Daoy (cell line): ENCODE results near the gene RPS27. TPM values are rescaled to one million over a fixed set of nuclear protein-coding genes. Genes with fewer than 3 reads are reported as not detected.
"Not testable (repeated sequence)": the region's sequence is repeated elsewhere in the genome, so short reads cannot be mapped to it uniquely, and the experiment has no call there.

Source experiments
- DNase-seq: peaks from one replicate; pipeline ENCODE4 v3.0.0-alpha.2; 2015; ENCODE audit warnings: low read depth
- total RNA-seq: library from RNA; depleted of rRNA; stranded (reverse); fragments of >200 nt; shearing (Covaris generic); gene quantifications from 2 replicates; pipeline ENCODE4 v1.2.3, GENCODE V29; 2014

RPS27 gene
- total RNA-seq, 1 experiment from 2014 or later = 2,786 TPM

DNA sequence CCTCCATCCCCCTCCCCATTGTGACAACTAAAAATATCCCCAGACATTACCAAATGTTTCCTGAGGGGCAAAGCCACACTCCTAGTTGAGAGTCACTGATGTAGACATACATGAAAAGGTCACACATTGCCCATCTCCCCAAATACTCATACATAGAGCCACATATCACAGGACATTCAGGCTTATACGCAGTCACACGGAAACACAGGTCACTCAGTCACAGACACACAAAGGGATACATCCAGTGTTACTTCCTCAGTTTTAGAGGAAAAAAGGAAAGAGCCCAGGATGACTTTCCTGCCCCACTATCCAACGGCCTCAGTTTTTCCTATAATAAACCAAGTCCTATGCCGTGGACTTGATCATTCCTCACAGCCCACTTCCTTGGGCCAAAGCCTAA, 29.1 kb upstream of the RPS27 start:
- DNase-seq = no peak

DNA sequence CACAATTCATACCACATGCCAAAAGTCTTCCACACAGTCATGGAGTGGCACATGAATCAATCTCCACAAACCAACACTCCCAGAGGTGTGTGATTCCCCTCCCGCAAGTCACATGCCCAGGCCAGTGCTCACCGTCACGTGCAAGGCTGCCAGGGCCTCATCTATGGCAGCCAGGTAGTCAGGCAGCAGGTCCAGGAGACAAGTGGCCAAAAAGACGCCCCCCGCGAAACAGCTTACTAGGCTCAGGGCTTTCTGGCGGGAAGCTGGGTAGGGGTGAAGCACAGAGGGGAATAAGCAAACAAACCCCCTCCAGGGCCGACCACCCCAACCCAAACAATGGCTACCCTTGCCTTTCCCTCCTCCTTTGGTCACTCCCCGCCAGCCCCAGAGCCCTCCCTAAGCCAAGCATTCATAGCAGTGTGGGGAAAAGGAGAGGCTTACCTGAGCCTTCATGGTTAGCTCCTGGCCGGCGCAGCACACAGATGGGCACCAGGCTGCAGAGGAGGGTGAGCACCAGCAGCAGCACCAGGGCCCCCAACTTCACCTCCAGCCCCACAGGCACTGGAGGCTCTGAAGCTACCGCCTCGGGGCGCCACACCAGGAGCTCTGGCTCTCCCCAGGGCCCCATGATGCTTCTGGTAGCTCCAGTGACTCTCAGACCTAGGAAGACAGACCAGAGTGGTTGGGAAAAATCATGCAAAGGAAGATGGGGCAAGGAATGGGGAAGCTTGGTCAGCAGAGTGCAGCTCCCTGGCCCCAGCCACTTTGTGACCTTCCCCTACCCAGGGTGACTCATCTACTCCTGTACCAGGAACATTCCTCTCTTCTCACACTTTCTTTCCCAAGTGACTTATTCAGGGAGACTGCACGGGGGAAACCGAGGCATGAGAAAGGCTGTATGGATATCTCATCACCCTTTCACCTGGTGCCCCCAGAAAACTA, 28.2 kb upstream of the RPS27 start:
- peak; percentile 55 for DNase-seq

DNA sequence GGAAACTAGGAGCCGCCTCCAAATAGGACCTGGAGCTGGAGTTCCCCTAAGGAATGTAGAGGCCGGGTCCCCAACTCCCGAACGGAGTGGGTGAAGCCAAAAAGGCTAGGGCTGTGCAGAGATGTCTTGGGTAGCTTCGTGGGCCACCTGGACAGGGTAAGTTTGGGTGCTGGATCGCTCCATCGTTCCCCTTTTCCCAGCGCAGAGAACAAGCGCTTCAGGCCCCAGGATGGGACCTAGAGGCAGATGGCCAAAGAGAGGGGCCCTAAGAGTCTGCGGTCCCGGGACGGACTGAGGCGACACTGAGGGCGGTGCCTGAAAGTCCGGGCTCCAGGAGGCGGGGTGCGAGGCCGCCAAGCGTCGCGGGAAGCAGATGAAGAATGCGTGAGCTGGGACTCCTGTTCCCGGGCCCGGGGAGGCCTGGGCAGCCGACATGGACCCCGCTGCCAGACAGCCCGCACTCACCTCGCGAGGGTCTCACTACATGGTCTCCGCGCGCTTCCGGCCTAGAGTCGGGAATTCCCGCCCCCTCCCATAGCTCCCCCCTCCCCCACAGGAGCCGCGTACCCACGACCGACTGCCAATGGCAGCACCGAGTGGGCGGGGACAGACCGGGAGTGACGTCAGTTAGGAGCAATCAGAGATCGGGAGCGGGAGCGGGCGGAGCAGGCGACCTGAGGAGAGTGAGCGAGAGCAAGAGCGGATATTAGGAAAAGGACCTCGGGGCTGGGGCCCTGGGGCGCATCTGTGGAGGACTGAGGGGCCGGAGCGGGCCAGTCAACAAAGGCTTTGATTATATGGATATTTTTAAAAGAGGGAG, 27.3 kb upstream of the RPS27 start, which contains the start of gene SLC39A1:
TSS of gene SLC39A1 (minus strand) at position 508 of the 820 bp plus-strand sequence. CDS start 822 bp downstream, outside the sequence.
- DNase-seq = peak; percentile 99

DNA sequence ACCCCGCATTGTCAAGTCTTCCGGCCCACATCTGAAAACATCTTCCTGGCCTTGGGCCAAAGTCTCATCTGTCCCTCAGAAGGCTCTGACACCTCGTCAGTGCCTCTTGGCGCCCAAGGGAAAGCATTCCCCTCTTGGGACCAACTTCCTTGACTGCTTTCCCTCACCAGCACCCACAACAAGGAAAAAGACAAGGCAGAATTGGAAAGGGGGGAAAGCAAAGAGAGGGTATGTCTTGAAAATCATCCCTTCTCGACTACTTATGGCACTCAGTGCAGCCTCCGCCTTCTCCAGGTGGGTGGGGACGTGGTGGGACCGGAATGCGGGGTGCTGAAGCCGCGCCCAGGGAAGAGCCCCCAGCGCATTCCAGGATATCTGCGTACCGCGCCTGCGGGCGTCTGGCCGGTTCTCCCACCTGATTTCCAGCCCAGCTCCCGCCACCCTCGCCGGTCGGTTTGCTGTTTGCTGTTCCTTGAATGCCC, 26.7 kb upstream of the RPS27 start:
- DNase-seq = peak; percentile 71

DNA sequence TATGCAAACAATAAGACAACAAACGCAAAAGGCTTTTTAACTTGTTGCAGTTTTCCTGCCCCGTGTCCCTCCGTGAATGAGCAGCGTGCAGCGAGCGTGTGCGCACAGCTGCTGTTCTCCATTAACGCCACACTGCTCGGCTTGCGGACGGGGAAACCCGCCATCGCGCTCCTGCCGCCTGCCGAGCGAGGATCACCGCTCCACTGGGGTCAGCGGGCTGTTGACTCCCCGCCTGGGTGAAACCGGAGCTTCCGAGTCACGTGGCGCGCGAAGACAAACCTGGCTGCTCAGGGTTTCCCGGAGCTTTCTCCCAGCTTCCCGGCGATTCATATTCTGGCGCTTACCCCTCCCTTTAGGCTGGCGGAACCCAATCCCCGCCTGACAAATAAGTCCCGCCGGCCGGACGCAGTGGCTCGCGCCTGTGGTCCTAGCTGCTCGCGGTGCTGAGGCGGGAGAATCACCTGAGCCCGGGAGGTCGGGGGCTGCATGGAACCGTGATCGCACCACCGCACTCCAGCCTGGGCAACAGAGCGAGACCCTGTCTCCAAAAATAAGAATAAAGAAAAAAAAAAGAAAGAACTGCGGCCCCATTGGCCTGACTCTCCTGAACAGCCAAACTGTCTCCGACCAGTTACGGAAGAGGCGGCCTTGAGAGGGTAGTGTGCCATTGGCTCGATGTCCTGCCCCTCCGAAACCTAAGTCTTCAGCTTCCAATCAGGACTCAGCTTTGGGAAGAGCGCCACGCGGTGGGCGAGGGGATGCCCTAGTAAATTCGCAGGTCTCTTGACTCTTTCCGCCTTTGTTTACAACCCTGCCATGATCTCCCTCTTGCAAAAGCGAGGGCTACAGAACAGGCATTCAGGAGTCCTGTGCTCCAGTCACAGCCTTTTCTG, 23.2 kb upstream of the RPS27 start, which contains the start of gene CREB3L4:
TSS of gene CREB3L4 (plus strand) at position 796 of the 893 bp plus-strand sequence. CDS start 624 bp downstream, outside the sequence.
- peak; percentile 98 for DNase-seq

DNA sequence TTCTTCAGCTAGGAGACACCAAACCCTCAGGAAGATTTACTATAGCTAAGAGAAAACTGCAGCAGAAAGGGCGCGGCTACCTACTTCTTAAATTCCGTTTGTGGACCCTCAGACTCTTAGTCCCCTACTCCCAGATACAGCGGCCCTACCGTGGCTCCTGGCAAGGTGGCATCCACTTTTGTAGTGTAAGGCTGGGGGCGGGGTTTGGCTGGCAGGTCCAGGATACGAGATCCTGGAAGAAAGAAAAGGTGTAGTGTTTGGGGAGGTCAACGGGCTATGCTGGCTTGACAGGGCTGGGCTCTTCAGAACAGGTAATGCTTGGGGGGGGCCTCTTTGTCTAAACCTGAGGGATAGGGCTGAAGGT, 22.6 kb upstream of the RPS27 start:
- DNase-seq = no peak

DNA sequence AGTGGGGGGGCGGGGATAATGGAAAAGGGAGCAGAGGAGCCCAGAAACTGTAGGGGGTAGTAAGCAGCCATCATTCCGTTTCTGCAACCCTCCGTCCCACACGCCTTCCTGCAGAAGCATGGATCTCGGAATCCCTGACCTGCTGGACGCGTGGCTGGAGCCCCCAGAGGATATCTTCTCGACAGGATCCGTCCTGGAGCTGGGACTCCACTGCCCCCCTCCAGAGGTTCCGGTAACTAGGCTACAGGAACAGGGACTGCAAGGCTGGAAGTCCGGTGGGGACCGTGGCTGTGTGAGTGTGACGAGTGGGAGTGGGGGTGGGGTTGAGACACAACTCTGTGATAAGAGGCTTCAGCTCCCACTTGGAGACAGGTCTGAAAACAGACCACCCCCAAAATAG, 22.2 kb upstream of the RPS27 start:
- DNase-seq = no peak

DNA sequence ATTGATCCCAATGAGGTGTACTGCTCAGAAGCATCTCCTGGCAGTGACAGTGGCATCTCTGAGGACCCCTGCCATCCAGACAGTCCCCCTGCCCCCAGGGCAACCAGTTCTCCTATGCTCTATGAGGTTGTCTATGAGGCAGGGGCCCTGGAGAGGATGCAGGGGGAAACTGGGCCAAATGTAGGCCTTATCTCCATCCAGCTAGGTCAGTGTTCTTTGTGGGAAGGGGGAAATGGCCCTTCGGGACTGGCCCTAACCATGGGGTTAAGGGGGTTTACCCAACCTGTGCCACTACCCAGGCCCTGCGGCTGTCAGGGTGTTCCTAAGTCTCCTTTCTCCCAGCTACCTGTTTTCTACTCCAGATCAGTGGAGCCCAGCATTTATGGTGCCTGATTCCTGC, 21.6 kb upstream of the RPS27 start:
- DNase-seq = no peak

DNA sequence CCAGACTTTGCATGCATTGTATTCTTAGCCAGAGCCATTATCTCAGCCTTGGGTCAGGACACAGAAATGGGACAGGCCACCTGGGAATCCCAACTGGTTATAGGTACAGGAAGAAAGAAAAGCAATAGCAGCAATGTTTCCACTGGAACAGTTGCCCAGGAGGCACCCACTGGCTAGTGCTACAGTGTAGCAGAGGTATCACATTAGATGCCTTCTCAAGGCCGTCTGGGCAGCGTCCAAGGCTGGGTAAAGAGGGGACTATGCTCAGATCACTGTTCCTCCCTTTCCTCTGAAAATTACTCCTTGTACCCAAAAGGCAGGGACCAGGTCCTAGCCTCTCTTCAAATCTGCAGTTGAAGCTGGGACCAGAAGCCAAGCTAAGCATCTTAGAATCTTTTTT, 20.2 kb upstream of the RPS27 start:
- no peak for DNase-seq

DNA sequence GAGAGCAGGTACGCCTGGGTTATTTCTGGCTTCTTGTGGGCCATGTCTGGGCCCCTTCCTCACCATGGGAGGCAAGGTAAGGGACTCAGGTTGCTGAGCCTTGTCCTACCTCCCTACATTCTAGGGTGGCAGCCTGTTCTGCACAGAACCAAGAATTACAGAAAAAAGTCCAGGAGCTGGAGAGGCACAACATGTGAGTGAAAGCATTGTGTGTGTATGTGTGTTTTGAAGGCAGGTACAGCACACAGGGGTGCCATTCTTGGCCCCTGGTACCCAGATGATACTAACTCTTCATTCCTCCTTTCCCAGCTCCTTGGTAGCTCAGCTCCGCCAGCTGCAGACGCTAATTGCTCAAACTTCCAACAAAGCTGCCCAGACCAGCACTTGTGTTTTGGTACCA, 17.5 kb upstream of the RPS27 start:
- DNase-seq = no peak

DNA sequence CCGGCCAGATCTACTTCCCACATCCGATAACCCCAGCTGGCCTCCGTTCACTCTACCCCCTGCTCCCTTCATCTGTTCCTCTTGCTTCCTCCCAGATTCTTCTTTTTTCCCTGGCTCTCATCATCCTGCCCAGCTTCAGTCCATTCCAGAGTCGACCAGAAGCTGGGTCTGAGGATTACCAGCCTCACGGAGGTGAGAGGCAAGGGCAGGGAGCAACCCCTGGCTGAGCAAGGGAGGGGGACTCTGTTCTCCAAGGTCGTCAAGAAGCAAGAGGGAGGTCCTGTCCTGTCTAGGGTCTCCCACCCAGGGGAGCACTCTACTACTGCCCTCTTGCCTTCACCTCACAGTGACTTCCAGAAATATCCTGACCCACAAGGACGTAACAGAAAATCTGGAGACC, 17.0 kb upstream of the RPS27 start:
- DNase-seq = no peak

DNA sequence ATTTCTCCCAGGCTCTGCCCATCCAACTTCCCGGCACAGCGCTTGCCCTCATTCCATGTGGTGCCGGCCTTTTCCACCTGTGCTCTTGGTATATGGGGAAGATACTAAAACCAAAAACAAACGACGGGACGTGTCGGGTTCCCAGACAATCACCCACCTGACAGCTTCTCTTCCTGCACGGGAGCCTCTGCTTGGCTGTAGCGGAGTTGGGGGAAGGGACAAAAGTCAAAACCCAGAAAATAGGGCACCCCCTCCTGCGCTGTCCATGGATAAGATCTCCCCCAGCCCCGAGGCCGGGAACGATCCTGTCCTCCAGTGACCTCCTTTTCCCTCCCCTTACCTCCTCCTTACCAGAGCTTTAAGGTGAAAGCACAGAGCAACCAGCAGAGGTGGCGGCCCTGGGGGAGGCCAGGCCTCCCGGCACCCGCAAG, 13.7 kb upstream of the RPS27 start:
- no peak for DNase-seq

DNA sequence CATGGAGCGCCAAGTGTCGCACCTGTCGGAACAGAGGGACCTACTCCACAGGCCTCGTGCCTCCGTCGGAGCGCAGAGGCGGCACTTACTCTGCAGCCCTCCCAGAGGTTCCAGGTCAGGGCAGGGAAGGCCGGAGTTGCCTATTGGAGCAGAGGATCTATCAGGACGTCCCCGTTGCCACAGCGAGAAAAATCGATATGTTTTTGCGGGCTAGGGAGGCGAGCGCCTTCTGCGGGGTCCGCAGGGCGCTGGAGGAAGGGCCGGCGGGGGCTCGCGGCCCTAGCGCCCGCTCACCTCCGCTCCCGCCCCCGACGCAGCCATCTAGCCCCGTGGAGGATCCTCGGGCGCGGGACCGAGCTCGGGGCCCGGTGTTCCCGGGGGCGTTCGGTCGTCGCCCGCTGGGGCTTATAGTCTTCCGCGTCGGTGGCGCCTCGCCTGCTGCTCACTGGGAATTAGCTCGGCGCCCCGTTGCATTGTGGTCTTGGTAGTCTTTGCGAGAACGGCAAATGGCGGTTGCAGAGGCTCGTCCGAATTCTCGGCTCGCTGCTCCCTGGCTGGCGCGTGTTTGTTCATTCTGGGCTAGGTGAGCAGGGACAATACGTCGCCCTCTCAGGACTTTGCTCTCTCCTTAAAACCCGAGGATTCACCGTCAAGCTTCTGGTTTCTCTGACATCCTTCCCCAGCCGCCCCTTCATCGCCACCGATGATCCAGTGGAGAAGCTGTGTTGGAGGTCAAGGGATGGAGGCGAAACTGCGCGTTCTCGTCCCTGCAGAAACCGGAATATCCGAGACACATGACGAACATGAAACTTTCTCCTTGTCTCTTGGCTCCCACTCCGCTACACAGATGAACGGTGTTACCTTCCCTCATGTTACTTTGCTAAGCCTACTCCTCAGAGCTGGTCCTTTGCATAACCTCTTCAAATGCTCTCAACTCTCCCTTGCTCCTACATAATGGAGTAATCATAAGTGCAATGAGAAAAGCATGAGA, 13.0 kb upstream of the RPS27 start, which contains the start of gene JTB:
TSS of gene JTB (minus strand) at position 425 of the 991 bp plus-strand sequence. CDS start at position 3, 422 bp downstream.
- DNase-seq = peak; percentile 89

DNA sequence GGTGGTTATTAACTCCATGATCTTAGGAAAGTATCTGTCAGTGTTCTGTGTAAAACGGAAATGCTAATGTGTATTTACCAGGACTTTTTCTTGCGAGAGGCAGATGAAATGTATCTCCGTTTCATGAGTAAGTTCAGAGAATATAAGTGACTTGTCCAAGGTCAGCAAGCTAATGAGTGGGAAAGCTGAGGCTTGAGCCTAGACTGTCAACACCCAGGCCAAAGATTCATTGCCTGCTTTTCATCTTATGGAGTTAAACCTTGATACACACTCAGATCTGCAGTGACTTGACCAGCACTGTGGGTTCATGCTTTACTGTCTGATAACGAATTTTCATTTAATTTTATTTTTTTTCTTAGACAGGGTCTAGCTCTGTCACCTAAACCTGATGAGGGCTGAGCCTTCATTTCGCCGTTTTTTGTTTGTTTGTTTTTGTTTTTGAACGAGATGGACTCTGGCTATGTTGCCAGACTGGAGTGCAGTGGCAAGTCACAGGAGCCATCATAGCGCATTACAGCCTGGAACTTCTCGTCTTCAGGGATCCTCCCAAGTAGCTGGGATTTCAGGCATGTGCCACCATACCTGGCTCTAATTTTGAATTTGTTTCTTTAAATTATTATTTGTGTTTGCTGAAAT, 12.2 kb upstream of the RPS27 start:
- no peak for DNase-seq

DNA sequence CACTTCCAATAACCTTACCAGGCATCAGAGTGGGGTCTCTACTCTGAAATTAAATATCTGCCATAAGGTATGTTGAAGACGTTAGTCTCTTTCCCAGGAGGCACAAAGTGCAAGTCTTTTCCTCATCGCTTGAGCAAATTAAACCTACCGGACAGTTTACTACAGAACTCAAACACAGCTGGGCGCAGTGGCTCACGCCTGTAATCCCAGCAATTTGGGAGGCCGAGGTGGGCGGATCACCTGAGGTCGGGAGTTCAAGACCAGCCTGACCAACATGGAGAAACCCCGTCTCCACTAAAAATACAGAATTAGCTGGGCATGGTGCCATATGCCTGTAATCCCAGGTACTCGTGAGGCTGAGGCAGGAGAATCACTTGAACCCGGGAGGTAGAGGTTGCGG, 11.5 kb upstream of the RPS27 start:
- not testable (repeated sequence) for DNase-seq

DNA sequence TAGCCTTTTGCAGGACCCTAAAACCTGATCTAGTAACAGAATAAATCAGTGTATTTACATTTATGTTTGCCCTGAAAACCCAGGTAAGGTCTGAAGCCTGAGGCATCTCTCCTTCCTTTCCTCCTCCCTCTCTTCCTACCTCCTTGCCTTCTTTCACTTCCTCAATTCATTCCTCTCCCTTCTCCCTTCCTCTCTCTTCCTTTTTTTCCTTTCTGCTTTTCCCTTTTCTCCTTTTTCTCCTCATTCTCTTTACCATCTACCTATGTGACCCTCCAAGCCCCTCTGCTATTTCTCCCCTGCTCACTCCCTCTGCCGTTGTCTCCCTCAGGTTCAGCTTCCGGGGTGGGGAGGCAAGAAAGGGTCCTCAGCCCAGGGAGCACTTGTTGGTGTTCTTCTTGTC, 8.8 kb upstream of the RPS27 start:
- not testable (repeated sequence) for DNase-seq

DNA sequence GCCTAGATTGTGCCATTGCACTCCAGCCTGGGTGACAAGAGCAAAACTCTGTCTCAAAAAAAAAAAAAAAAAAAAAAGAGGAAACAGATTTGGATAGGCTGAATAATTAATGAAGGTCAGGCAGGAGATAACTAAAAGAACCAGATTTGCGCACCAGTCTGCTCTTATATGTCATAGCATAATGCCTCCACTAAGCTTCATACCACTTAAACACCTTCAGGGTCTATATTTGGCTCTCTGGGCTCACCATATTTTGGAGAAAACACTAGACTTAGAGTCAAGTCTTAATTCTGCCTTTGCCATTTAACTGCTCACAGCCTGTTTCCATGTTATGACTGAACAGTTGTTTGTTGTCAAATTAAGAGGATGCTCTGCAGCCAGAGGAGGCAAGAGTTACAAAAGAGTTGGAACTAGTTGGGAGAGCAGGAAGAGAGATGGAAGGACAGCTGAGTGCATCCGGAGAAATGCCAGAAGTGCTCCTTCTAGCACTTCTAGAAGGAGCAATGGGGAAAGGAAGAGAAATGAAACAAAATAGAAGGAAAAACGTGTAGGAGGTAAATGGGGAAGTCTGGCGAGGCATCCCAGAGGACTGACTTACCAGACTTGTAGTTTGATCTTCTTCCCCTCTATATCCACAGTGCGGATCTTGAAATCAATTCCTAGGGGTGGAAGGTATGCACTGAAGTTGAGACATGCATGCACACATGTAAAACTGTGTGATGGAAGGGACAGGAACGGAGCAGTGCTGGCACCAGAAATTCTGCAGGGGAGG, 6.3 kb upstream of the RPS27 start:
- DNase-seq = no peak

DNA sequence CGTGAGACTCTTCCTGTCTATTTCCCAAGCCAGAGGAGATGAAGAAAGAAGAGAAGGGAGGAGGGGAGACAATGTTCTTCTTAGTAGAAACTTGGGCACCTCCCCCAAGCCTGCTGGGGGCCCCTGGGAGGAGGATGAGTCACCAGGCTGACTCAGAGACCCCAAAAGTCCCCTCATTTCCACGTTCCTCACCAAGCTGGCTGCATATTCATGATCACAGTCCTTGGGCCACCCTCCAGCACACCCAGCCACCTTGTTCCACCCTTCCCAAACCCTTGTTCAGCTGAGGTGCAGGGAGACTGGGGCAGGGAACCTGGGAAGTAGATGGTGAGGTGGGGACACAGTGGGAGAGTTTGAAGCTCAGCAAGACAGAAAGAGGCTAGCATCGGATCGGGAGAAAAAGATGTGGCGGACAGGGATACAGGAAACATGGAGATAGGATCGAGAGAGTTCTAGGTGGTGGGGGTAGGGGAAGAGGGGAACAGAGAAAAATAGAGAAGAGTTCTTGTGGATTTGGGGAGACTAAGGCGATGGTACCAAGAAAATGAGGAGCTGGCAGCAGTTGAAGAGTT, 5.1 kb upstream of the RPS27 start:
- peak; percentile 88 for DNase-seq
